CMK (cell line): ENCODE data around the gene SLC35D2.
"Not testable (repeated sequence)": the region's sequence is repeated elsewhere in the genome, so short reads cannot be mapped to it uniquely, and the experiment has no call there.

Experiments
- DNase-seq: peaks from one replicate; pipeline ENCODE4 v3.0.0-alpha.2; 2010; ENCODE audit warnings: low read depth

The SLC35D2 gene

GRCh38 chr9:96400132-96400910, 16.8 kb upstream of the SLC35D2 start:
- no peak for DNase-seq

- DNase-seq: no peak
Measured at GRCh38 chr9:96399325-96399633, 15.8 kb upstream of the SLC35D2 start.

- no peak for DNase-seq
Measured at GRCh38 chr9:96398582-96399324, 15.2 kb upstream of the SLC35D2 start.

- no peak for DNase-seq
Measured at GRCh38 chr9:96395964-96396363, 12.5 kb upstream of the SLC35D2 start.

- DNase-seq: no peak
Measured at GRCh38 chr9:96394832-96395496, 11.5 kb upstream of the SLC35D2 start.

GRCh38 chr9:96392263-96392662, 8.8 kb upstream of the SLC35D2 start:
- no peak for DNase-seq

GRCh38 chr9:96391021-96391765, 7.7 kb upstream of the SLC35D2 start:
- no peak for DNase-seq

- no peak for DNase-seq
Measured at GRCh38 chr9:96388144-96388543, 4.6 kb upstream of the SLC35D2 start.

- DNase-seq: no peak
Measured at GRCh38 chr9:96386157-96386556, 2.6 kb upstream of the SLC35D2 start.

GRCh38 chr9:96382839-96383164, 709 bp downstream of the SLC35D2 start:
- no peak for DNase-seq

GRCh38 chr9:96382175-96382574, 1.3 kb downstream of the SLC35D2 start:
- DNase-seq: no peak

- no peak for DNase-seq
Measured at GRCh38 chr9:96381696-96382095, 1.8 kb downstream of the SLC35D2 start.

- no peak for DNase-seq
Measured at GRCh38 chr9:96381125-96381524, 2.4 kb downstream of the SLC35D2 start.

GRCh38 chr9:96379461-96379860, 4.0 kb downstream of the SLC35D2 start:
- DNase-seq: no peak

GRCh38 chr9:96378187-96378586, 5.3 kb downstream of the SLC35D2 start:
- no peak for DNase-seq

GRCh38 chr9:96376891-96377874, 6.3 kb downstream of the SLC35D2 start:
- no peak for DNase-seq

- not testable (repeated sequence) for DNase-seq
Measured at GRCh38 chr9:96375507-96375906, 8.0 kb downstream of the SLC35D2 start.

GRCh38 chr9:96367943-96368342, 15.6 kb downstream of the SLC35D2 start:
- DNase-seq: no peak

GRCh38 chr9:96363175-96363967, 20.1 kb downstream of the SLC35D2 start:
- no peak for DNase-seq

GRCh38 chr9:96362119-96362518, 21.4 kb downstream of the SLC35D2 start:
- not testable (repeated sequence) for DNase-seq
